ENCODE results near the gene TASL. TPM values are rescaled to one million over a fixed set of nuclear protein-coding genes. Genes with fewer than 3 reads are reported as not detected.
"Not testable (repeated sequence)": the region's sequence is repeated elsewhere in the genome, so short reads cannot be mapped to it uniquely, and the experiment has no call there.

Gene TASL, protein sequence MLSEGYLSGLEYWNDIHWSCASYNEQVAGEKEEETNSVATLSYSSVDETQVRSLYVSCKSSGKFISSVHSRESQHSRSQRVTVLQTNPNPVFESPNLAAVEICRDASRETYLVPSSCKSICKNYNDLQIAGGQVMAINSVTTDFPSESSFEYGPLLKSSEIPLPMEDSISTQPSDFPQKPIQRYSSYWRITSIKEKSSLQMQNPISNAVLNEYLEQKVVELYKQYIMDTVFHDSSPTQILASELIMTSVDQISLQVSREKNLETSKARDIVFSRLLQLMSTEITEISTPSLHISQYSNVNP
- not detected in 2 replicates for total RNA-seq (2014; rRNA removed; shearing (Covaris generic))

DNA sequence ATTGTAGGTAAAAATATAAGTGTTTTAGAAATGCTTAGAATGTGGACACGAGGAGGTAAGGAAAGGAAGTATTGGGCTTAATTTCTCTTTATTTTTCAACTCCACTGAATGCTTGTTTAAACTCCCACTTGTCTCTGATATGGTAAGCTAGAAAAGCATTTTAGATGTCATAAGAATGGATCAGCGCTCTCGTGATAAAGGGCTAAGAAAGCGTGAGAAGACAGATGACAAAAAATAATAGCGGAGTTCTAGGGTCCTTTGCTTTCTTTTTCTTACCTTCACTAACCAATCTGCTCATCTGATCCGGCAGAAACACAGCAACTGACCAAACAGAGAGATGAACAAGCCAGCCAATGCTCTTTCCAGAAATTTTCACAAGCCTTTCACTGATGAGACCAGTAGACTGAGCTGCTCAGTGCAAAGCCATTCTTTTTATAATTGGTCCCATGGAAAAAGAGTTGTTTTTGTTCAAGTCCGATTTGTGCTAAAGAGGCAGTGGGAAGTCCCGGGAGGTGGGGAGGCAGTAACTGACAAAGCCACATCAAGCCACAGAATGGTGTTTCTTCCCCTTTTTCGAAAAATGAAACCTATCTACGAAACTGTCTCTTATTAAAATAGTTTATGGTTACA is at the start of gene TASL:
Gene TASL (minus strand): TSS at position 405 of the 630 bp plus-strand sequence. CDS start 17,411 bp downstream, outside the sequence.
- DNase-seq (ENCODE audit: low spot score) = no peak
- in situ Hi-C loops (cut with HindIII; ENCODE audit: low sequenced_read_pairs) = no loop called here

DNA sequence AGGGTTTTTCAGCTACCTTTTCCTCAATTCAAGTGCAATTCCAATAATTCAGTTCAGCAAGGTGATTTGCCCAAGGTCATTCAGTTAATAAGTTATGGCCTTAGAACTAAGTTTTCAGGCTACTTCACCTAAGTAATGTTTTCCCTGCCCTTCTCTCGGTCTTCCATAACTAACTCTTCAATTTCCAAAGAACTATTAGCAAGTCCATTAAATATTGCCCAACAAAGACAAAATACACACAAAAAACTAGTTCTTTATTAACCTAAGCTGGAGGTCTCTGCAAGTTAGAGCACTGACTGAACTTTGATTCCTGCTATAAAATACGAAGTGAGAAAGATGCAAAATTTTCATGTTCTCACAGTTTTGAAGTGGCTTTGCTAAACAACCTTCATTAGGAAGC is 48.8 kb upstream of the TASL start:
- in situ Hi-C loops (cut with HindIII; ENCODE audit: low sequenced_read_pairs) = no loop called here
- DNase-seq (ENCODE audit: low spot score) = no peak

DNA sequence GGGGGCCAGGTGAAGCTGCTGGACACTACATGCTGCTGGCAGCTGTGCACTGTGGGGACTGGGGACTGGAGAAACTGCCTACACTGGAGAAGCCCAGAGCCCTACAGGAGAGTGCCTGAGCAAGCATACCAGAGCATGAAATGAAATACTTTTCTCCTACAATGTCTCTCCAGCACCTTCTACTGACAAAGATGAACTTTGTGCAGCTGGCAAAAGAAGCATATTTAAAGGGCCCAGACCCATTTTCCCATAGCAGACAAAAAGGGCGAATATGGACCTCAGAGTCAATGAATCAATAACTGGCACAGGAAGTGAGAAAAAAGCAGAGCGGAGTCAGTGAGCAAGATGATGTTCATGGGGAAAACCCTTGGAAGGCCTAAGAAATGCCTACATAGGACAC is 44.8 kb upstream of the TASL start:
- DNase-seq (ENCODE audit: low spot score) = no peak
- in situ Hi-C loops (cut with HindIII; ENCODE audit: low sequenced_read_pairs) = no loop called here

DNA sequence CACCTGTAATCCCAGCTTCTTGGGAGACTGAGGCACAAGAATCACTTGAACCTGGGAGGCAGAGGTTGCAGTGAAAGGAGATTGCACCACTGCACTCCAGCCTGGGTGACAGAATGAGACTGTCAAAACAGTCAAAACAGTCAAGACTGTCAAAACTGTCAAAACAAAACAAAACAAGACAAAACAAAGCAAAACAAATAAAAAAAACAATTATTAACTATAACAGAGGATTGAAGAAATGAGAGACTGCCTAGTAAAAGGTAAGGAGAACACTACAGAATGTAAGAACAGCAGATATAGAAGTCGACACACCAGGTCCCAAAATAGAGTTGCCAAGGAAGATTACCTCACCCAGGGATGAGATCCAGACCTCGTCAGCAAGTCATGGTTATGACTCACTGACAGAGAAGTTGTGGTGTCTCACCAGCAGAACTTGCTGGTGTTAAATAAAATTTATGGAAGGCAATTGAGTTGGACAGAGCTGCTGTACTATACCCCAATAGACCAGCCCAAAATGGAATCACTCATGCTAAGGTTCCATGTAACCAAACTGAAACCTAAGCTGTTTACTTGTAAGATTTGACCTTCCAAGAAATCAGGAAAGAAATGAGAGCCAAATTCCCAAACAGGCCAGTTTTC is 43.5 kb upstream of the TASL start:
- in situ Hi-C loops (cut with HindIII; ENCODE audit: low sequenced_read_pairs) = no loop called here
- no peak for DNase-seq (ENCODE audit: low spot score)

DNA sequence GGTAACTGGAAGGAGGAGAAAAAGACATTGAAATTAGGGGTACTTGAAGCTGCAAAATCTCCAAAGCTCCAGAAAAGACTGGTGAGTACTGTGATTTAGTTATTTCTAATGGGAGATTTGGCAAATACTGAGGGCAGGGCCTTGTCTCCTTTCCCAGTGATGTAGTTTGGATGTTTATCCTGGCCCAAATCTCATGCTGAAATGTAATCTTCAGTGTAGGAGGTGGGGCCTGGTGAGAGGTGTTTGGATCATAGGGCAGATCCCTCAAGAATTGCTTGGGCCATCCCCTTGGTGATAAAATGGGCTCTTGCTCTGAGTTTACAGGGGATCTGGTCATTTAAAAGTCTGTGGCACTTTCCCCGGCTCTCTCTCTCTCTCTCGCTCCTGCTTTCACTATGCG is 42.6 kb upstream of the TASL start:
- in situ Hi-C loops (cut with HindIII; ENCODE audit: low sequenced_read_pairs) = no loop called here

DNA sequence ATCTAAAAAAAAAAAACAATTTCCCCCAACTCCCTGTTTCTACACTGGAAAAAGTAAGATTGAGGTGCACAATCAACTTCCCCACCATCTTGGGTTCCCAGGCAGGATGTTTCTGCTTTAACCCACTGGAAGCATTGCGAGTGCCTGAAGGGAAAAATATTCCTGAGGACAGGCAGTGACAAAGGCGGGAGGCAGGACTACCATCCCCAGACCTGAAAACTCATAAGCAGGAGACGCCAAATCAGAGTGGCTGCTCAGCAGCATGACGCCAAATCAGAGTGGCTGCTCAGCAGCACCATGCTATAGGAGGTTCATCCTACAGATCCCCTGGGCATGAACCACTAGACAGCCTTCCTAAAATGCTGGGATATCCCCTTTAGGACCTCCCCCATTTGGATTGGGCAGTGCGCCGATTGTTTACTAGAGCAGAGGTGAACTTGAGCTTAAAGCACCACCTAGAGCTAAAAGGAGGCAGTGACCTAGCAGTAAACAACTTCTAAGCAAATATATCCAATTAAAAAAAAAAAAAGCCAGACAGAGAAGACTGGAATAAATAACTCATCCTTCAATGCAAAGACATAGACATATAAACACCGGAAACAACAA is 40.7 kb upstream of the TASL start:
- no peak for DNase-seq (ENCODE audit: low spot score)
- in situ Hi-C loops (cut with HindIII; ENCODE audit: low sequenced_read_pairs) = no loop called here

More for the DNA sequence above, 42.6 kb upstream of the TASL start:
- DNase-seq (ENCODE audit: low spot score) = no peak

DNA sequence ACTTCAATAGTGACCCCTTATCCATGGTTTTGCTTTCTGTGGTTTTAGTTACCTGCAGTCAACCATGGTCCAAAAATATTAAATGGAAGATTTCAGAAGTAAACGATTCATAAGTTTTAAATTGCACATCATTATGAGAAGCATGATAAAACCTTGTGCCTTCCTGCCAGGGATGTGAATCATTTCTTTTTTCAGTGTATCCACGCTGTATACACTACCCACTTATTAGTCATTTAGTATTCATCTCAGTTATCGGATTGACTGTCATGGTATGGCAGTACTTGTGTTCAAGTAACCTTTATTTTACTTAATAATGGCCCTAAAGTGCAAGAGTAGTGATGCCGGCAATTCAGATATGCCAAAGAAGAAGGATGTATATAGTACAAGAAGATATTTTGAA is 37.7 kb upstream of the TASL start:
- in situ Hi-C loops (cut with HindIII; ENCODE audit: low sequenced_read_pairs) = no loop called here
- no peak for DNase-seq (ENCODE audit: low spot score)

DNA sequence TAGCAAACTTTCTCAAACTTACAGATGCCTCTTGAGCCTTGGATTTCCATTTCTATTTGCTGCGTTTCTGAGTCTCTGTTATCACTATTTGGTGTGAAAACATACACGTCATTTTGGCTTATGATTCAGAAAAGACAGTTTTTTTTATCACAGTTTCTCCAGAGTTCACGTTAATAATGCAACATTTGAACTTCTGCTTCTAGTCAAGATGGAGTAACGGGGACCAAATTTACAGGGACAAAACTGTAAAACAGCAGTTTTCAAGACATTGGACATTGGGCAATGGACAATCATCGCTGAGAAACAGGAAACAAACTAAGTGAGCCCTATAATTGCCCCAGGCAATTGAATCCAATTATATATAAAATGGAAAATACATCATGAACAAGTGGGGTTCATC is 36.2 kb upstream of the TASL start:
- no peak for DNase-seq (ENCODE audit: low spot score)
- in situ Hi-C loops (cut with HindIII; ENCODE audit: low sequenced_read_pairs) = no loop called here

DNA sequence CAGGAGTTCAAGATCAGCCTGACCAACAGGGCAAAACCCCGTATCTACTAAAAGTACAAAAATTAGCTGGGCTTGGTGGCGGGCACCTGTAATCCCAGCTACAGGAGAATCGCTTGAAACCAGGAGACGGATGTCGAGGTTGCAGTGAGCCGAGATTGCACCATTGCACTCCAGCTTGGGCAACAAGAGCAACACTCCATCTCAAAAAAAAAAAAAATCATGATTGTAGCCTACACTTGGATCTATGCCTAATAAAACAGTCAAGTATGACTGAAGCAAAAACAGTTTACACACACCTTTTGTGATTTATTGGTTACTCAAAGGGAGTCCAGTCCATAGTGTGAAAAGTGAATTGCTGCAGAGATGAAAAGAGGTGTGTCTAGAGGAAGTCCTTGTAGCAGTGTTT is 34.7 kb upstream of the TASL start:
- DNase-seq (ENCODE audit: low spot score) = no peak
- in situ Hi-C loops (cut with HindIII; ENCODE audit: low sequenced_read_pairs) = no loop called here

DNA sequence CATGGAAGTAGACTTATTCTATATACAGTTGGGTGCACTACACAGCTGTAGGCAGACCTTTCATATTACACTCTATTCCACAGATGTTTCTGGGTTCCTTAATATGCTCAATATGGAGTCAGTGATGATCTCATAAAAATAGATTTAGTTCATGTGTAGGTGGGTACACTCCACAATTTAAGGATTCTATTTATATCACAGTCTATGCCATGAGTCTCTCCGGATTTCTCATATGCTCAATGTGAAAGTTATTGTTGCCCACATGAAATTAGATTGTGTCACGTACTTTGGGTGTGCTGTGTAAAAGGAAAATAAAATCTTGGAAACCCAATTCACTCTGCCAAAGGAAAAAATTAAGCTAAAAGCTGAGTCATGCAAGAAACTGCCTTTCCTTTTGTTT is 32.5 kb upstream of the TASL start:
- in situ Hi-C loops (cut with HindIII; ENCODE audit: low sequenced_read_pairs) = no loop called here
- DNase-seq (ENCODE audit: low spot score) = no peak

DNA sequence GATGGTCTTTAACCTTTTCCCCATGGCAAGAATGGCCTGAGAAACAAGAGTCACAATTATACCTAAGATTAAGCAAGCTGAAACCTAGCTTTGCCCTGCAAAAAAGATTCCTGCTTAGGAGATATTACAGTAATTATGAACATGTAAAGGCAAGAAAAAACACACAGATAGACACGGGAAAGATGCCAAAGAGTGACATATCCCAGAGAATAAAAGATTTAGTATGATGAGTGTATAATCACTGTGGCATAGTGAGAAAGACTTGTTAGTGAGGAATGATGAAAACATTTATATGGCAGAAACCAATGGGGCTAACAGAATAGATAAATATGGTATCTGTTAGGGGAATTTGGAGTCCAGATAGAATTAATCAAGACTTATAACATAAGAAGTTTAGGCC is 29.6 kb upstream of the TASL start:
- no peak for DNase-seq (ENCODE audit: low spot score)
- in situ Hi-C loops (cut with HindIII; ENCODE audit: low sequenced_read_pairs) = no loop called here

DNA sequence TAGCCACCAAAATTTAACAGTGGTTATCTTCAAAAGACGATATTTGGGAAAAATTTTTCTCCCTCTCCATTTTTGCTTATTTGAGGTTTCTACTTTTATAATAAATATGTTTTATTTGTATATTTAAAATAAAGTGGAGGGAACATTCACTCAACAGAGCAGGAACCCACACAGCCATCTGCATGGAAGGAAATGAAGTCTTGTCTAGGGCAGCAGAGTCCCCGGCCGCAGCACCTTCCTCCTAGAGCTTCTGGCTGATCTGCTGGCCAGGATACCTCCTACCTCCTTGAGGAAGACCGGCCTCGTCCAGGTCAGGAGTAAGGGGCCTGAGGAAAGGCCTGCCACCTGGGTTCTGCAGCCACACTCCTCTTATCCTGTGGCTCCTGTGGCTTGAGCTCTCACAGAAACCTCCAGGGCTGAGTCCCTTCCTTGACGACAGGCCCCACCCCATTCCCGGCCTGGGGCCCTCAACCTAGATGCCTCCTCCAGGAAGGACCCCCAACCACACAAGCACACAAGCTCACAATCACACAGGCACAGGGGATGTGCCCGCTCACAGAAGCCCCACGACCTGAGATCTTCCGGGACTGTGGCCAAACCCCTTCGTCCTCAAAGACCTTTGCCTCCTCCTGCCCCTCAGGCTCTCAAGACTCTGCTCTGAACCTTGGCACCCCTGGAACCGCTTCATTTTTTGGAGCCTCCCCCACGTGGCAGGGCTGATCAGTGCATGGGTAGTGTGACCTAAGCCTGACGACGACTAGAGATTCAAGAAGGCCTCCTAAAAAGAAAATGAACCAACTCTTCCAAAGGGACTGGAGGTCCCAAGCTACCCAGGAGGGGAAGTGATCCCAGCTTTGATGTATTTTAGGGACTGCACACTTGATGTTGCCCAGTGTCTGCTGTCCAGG is 23.0 kb upstream of the TASL start:
- DNase-seq (ENCODE audit: low spot score); in situ Hi-C loops (cut with HindIII; ENCODE audit: low sequenced_read_pairs): not testable (repeated sequence)

DNA sequence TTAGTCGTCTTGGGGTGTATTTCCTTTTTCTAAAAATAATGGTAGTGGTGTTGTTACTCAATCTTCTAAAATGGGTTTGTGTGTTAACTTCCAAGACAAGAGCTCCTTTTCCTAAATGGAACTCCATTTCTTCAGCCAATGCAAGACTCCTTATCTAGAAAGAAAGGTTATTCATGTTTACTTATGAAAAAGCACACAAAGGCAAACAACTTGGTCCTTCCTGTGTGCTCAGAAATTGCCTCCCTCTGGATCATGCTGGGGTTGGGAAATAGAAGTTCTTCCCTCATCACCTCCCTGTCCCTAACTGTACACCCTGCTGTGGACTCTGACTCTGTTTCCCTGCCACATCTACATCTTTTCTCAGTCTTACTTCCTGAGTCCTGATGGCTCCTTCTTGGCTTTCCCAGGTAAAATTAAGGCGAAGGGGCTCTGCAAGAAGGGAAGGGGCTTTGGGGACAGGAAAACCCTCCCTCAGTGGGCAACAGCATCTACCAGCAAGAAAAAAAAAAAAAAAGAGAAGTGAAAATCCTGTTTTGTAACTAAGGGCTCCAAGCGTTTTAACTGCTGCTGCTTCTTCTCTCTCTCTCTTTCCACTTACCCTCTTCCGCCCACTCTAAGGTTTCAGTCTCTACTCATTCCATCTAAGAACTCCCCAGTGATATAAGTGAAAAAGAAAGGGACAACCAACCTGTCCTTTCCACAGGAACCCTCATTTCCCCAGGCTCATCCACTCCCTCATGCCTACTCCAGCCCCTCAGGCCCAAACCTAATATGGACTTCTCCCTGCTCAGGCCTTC is 19.8 kb upstream of the TASL start:
- in situ Hi-C loops (cut with HindIII; ENCODE audit: low sequenced_read_pairs) = no loop called here
- no peak for DNase-seq (ENCODE audit: low spot score)

DNA sequence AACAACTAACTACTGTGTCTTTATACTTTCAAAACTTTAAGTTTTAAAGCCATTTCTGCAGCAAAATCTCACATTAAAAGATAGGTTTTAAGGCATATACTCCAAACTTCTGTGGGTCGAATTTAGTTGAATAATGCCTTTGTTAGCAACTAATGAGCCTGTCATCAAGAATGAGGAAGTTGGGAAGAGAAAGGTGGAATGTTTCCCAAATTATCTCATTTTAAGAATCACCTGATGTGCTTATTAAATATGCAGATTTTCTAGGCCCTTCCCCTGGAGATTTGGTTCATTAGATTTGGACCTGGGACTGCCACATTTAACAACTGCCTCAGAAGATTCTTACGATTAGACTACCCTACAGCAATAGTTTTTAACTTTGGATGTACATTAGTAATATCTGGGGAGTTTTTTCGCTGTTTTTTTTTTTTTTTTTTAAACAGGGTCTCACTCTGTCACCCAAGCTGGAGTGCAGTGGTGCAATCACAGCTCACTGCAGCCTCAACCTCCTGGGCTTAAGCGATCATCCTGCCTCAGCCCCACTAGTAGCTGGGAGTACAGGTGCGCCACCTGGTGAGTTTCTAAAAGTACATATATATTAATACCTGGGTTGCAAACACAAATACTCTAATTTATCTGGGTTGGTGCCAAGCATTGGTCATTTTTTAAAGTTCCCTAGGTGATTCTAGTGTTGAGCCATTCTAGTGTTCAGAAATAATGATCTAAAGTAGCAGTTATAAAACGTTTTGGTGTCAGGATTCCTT is 16.1 kb upstream of the TASL start:
- DNase-seq (ENCODE audit: low spot score) = no peak
- in situ Hi-C loops (cut with HindIII; ENCODE audit: low sequenced_read_pairs) = no loop called here

DNA sequence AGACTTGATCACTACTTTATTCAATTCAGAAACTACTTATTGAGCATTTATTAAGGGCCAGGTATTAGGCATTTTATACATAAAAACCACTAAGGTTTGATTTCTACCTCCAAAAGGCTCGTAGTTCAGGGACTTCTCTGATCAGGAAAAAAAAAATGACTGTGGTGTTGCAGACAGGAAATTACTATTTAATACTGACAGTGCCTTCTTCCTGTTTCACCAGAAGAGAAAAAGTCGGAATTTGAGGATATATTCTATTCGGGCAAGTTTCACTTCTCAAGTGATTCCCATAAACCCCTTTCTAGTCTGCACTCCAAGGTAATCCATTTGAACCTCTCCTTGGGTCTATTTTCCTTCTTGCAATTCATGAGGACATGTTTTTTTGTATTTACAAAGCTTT is 15.3 kb upstream of the TASL start:
- in situ Hi-C loops (cut with HindIII; ENCODE audit: low sequenced_read_pairs) = no loop called here

DNA sequence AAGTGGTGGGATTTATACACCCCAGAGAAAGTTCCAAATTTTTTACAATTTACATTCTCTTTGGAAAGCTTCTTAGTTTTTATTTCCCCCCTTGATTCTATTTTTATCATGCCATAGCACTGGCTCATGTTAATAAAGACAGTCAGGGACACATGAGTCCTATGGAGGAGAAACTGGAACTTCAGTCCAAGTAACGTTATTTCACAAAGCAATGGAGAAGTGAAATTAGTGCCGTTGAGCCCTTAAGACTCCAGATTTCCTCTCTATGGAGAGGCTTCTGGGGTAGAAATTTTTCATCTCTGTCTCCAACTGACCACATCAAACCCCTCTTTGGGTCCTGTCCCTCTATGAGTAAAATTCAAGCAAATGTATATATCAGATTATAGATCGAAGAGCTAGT is 12.8 kb upstream of the TASL start:
- in situ Hi-C loops (cut with HindIII; ENCODE audit: low sequenced_read_pairs) = no loop called here
- no peak for DNase-seq (ENCODE audit: low spot score)

More for the DNA sequence above, 15.3 kb upstream of the TASL start:
- no peak for DNase-seq (ENCODE audit: low spot score)

DNA sequence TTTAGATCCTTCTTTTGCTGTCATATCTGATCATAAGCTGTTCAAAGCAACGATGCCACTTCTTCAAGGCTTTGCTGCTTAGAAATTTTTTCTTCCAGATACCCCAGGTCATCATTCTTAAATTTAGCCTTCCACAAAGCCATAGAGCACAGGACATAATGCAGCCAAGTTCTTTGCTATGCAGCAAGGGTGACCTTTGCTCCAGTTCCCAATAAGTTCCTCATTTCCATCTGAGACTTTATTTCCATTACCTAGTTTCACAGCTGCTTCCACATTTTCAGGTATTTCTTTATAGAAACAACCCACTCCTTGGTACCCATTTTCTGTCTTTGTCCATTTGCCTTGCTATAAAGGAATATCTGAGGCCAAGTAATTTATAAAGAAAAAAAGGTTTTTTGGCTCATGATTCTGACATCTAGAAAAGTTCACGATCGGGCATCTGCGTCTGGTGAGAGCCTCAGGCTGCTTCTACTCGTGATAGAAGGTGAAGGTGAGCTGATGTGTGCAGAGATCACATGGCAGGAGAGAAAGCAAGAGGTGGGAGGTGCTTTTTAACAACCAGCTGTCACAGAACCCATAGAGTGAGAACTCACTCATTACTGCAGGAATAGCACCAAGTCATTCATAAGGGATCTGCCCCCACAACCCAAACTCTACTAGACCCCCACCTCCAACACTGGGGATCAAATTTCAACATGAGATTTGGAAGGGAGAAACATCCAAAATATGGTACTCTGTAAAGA is 11.8 kb upstream of the TASL start:
- no peak for DNase-seq (ENCODE audit: low spot score)
- in situ Hi-C loops (cut with HindIII; ENCODE audit: low sequenced_read_pairs) = no loop called here

All from G401 (cell line).